OCI-LY3 (cell line): Measurements from ENCODE around the gene VAV2.

Source experiments
- H2AFZ ChIP-seq: fragments of 200-600, 300-600 bp; shearing (Covaris generic); 2 replicates; pipeline ENCODE4 v1.6.0; 2014; ENCODE audit warnings: antibody characterized with exemption, low read depth, low read length
- H3K27ac ChIP-seq: fragments of 200-600, 300-600 bp; sonication (generic); 2 replicates; pipeline ENCODE4 v1.5.1; 2014; ENCODE audit warnings: mild to moderate bottlenecking, low read length, moderate library complexity, mixed read lengths
- H3K27me3 ChIP-seq: fragments of 200-600, 300-600 bp; sonication (generic); 2 replicates; pipeline ENCODE4 v1.6.1; 2014; ENCODE audit warnings: low read depth, low read length, mixed read lengths
- H3K36me3 ChIP-seq: fragments of 200-600, 300-600 bp; sonication (generic); replicated peaks from 2 replicates; pipeline ENCODE3; 2014; ENCODE audit warnings: low read depth, low read length, mixed read lengths
- H3K4me1 ChIP-seq: fragments of 300-600, 200-600 bp; sonication (generic); 2 replicates; pipeline ENCODE4 v1.6.1; 2014; ENCODE audit warnings: low read length, mixed read lengths
- H3K4me2 ChIP-seq: fragments of 200-600, 300-600 bp; sonication (generic); 2 replicates; pipeline ENCODE4 v1.6.1; 2014; ENCODE audit warnings: low read length, mixed read lengths
- H3K4me3 ChIP-seq: fragments of 300-600, 200-600 bp; sonication (generic); 2 replicates; pipeline ENCODE4 v1.5.1; 2014; ENCODE audit warnings: antibody characterized with exemption, mild to moderate bottlenecking, low read length, moderate library complexity
- H3K79me2 ChIP-seq: fragments of 300-600, 200-600 bp; shearing (Covaris generic); 2 replicates; pipeline ENCODE4 v1.6.1; 2014; ENCODE audit warnings: mild to moderate bottlenecking, low read length, mixed read lengths
- H3K9ac ChIP-seq: fragments of 300-600, 200-600 bp; shearing (Covaris generic); 2 replicates; pipeline ENCODE4 v1.6.0; 2014; ENCODE audit warnings: mild to moderate bottlenecking, low read length, moderate library complexity
- H3K9me3 ChIP-seq: fragments of 200-600, 300-600 bp; shearing (Covaris generic); 2 replicates; pipeline ENCODE4 v1.6.1; 2014; ENCODE audit warnings: low read length, mixed read lengths; ENCODE audit not compliant: insufficient read depth
- H4K20me1 ChIP-seq: fragments of 200-600, 300-600 bp; sonication (generic); 2 replicates; pipeline ENCODE4 v1.6.1; 2016; ENCODE audit warnings: low read length, mixed read lengths; ENCODE audit not compliant: insufficient read depth
- CTCF ChIP-seq: fragments of 200-600, 300-600 bp; sonication (generic); IDR thresholded peaks from 2 replicates; pipeline ENCODE4 v1.5.1; 2014; ENCODE audit warnings: antibody characterized with exemption, low read length, low read depth
- EZH2phosphoT487 ChIP-seq: fragments of 200-600 bp; shearing (Covaris generic); IDR thresholded peaks from 2 replicates; pipeline ENCODE4 v1.6.1; 2018; ENCODE audit warnings: antibody characterized with exemption, mixed run types, low read depth

VAV2 gene

GRCh38 chr9:133863257-133863592, 128.9 kb downstream of the VAV2 start:
- H3K4me1 ChIP-seq = no peaks in the 10 kb centered on the region
- H3K9ac ChIP-seq = no peak overlapping the region
- peaks cover 8% of the 10 kb centered on the region; the same call in 1 of the 2 replicates for H3K9me3 ChIP-seq
- H2AFZ ChIP-seq = no peak overlapping the region
- H4K20me1 ChIP-seq = peaks cover 68% of the 10 kb centered on the region
- peaks cover 36% of the 10 kb centered on the region for H3K36me3 ChIP-seq
- H3K27me3 ChIP-seq = no peaks in the 10 kb centered on the region
- no peak overlapping the region for H3K4me3 ChIP-seq
- no peak for TF ChIP-seq EZH2phosphoT487
- no peak for TF ChIP-seq CTCF
- no peak overlapping the region for H3K27ac ChIP-seq
- H3K79me2 ChIP-seq = peaks cover 62% of the 10 kb centered on the region
- no peak overlapping the region for H3K4me2 ChIP-seq

- H3K4me1 ChIP-seq = no peaks in the 10 kb centered on the region
- peaks cover 8% of the 10 kb centered on the region; the same call in 1 of the 2 replicates for H3K9me3 ChIP-seq
- no peak overlapping the region for H3K4me2 ChIP-seq
- H3K4me3 ChIP-seq = no peak overlapping the region
- peaks cover 57% of the 10 kb centered on the region for H3K79me2 ChIP-seq
- no peak overlapping the region for H2AFZ ChIP-seq
- H3K36me3 ChIP-seq = peaks cover 31% of the 10 kb centered on the region
- TF ChIP-seq EZH2phosphoT487 (no peak), CTCF (no peak)
- H3K9ac ChIP-seq = no peak overlapping the region
- H3K27me3 ChIP-seq = no peaks in the 10 kb centered on the region
- H4K20me1 ChIP-seq = peaks cover 71% of the 10 kb centered on the region
- H3K27ac ChIP-seq = no peak overlapping the region
Observed at GRCh38 chr9:133862585-133863256, 129.4 kb downstream of the VAV2 start.

GRCh38 chr9:133861692-133862091, 130.4 kb downstream of the VAV2 start:
- peaks cover 47% of the 10 kb centered on the region for H3K79me2 ChIP-seq
- no peak overlapping the region for H3K4me3 ChIP-seq
- H3K9me3 ChIP-seq = peaks cover 8% of the 10 kb centered on the region; the same call in 1 of the 2 replicates
- H3K27ac ChIP-seq = no peak overlapping the region
- no peak overlapping the region for H3K4me2 ChIP-seq
- TF ChIP-seq EZH2phosphoT487 = no peak
- no peak for TF ChIP-seq CTCF
- H2AFZ ChIP-seq = no peak overlapping the region
- no peak overlapping the region for H3K9ac ChIP-seq
- peaks cover 72% of the 10 kb centered on the region for H4K20me1 ChIP-seq
- peaks cover 21% of the 10 kb centered on the region for H3K36me3 ChIP-seq
- H3K27me3 ChIP-seq = no peaks in the 10 kb centered on the region
- no peaks in the 10 kb centered on the region for H3K4me1 ChIP-seq

- Histone ChIP-seq H3K36me3 (peaks cover 21% of the 10 kb centered on the region), H3K4me1 (no peaks in the 10 kb centered on the region), H4K20me1 (peaks cover 71% of the 10 kb centered on the region), H3K79me2 (peaks cover 44% of the 10 kb centered on the region), H3K27ac (no peak overlapping the region), H3K9me3 (peaks cover 8% of the 10 kb centered on the region; the same call in 1 of the 2 replicates), H3K4me3 (no peak overlapping the region), H2AFZ (no peak overlapping the region), H3K27me3 (no peaks in the 10 kb centered on the region), H3K9ac (no peak overlapping the region), H3K4me2 (no peak overlapping the region)
- TF ChIP-seq CTCF (no peak), EZH2phosphoT487 (no peak)
Observed at GRCh38 chr9:133861086-133861485, 131.0 kb downstream of the VAV2 start.
